HG02759 (cell line): Measurements from ENCODE around the gene STXBP6.
A peak's percentile ranks its signal among the peaks of the same experiment; 100 is the strongest.
"Not testable (repeated sequence)": the region's sequence is repeated elsewhere in the genome, so short reads cannot be mapped to it uniquely, and the experiment has no call there.

Experiments used
- ATAC-seq: cut with Tn5 transposase; IDR thresholded peaks from one replicate; pipeline ENCODE4 v1.9.1; 2021; ENCODE audit warnings: mild to moderate bottlenecking, moderate library complexity; ENCODE audit not compliant: unreplicated experiment

The STXBP6 gene

DNA sequence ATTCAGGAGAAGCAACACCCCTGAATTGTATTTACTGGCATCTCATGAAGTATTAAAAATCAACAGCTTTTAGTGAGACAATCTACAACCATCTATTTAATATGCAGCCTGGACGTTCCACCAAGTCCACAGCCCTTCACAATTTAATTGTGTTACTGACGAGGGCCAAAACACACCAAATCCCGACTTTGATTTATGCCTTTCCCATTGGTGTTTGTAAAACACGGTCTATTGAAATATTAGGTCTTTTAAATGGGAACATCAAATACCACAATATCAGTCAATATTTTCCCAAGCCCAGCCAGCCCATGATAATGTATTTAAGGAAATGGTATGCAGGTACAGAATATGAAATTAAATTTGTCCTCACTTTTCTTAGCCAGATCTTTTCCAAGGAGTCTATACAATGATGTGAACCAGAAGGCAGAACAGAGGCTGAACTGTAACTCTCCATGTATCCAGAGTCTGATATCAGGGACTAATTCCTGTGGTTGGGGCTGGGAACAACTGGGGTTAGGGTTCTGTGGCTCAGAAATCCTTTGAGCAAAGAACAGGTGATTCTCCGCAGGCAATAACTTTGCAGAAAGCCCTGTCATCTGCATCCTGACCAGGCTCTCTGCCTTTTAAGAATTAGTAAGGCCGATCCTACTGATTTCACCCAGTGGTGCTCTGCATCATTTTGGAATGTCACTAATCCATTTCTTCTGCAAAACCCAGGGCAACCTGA lies 236.7 kb downstream of the STXBP6 start:
- no peak for ATAC-seq

GRCh38 chr14:24809135-24809534 lies 240.8 kb downstream of the STXBP6 start:
- no peak for ATAC-seq

- no peak for ATAC-seq
Measured at GRCh38 chr14:24808412-24808811, 241.5 kb downstream of the STXBP6 start.

- ATAC-seq, result peak; percentile 78
Measured at GRCh38 chr14:24806061-24806678, 243.8 kb downstream of the STXBP6 start.

GRCh38 chr14:24804552-24805212 lies 245.3 kb downstream of the STXBP6 start:
- ATAC-seq, result no peak

GRCh38 chr14:24803933-24804494 lies 245.9 kb downstream of the STXBP6 start:
- ATAC-seq, result no peak

DNA sequence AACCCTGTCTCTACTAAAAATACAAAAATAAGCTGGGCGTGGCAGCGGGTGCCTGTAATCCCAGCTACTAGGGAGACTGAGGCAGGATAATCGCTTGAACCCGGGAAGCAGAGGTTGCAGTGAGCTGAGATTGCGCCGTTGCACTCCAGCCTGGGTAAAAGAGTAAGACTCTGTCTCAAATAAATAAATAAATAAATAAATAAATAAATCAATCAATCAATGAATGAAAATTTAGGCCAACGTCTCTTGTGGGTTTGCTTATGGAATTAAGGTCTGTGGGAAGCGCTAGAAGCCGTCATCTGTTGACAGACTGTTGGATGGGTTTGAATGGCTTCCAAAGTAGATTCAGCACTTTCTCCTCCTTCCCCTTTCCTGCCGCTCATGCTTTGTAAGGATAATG lies 246.5 kb downstream of the STXBP6 start:
- not testable (repeated sequence) for ATAC-seq

DNA sequence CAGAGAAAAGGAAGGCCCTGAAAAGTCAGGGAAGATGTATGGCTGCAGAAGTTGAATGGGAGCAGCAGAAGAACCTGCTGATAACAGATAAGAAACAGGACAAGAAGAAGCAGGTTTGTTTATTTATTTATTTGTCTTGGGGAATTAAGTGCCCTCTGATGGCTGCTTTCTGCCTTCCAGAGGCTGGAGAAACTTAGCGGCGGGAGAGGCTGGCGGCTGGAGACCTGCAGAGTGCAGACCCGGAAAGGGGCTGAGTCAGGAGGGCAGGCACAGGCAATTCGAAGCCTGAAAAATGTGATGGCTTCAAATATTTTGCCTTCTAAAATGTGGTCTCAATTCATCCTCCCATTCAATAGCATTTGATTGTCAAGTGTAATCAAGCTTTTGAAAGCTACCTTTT lies 247.7 kb downstream of the STXBP6 start:
- ATAC-seq, result no peak

- no peak for ATAC-seq
Measured at GRCh38 chr14:24801024-24801423, 248.9 kb downstream of the STXBP6 start.

DNA sequence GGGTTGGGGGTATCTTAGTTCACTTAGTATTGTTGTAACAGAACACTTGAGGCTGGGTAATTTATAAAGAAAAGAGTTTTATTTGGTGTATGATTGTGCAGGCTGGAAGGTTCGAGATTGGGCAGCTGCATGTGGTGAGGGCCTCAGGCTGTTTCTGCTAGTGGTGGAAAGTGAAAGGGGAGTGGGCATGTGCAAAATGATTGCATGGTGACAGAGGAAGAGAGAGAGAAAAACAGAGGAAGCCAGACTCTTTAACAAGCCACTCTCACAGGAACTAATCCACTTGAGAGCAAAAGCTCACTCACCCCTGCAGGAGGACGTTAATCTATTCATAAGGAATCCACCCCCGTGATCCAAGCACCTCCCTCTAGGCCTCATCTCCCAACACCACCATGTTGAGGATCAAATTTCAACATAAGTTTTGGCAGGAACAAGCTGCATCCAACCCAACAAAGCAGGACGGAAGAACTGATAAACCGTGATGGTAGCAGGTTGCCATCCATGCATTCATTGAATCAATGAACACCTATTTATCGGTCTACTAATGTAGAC lies 251.0 kb downstream of the STXBP6 start:
- ATAC-seq, result no peak

DNA sequence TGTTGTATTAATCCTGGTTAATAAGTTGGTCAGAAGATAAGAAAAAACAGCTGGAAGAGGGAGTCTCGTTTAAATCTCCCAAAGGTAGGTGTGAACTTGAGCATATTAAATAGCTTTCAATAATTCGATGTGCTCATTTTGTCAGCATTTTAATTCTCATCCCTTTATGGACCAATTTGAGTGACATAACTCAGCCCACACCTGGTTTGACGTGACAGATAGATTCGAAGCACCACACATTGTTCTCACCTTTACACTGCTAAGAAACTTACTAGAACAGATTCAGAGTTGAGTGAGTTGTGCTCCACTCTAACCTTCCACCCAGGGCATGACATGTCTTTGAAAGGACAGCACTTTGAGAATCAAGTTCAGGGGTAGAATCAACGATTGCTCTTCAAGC lies 254.5 kb downstream of the STXBP6 start:
- ATAC-seq, result no peak

DNA sequence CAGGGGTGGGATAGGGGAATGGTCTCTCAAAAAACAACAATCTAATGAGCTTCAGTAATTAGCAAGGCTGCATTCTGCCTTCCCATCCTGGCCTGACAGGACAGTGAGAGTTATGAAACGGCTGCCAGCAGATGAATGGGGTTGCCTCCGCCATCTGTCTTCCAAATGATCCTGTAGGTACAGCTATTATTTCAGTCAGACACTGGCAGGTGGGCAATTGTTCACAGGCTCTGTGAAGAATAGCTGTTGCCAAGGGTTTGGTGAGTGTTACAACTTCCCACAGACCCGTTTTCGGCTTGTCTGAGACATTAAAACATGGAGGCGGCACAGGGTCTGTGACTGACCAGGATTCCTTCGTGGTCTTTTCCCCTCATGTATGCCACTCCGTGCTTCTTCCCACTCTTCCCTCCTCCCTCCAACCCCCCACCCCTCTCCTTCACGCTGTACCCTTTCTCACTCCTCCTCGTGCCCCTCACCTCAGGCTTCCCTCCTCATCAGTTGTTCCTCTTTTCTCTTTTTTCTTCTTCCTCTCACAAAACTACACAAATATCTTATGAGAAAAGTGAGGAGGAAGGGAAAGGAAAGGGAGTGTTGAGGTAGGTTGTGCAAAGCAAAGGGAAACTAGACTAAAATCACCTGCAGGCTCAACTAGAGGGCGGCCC lies 255.2 kb downstream of the STXBP6 start:
- ATAC-seq, result no peak

DNA sequence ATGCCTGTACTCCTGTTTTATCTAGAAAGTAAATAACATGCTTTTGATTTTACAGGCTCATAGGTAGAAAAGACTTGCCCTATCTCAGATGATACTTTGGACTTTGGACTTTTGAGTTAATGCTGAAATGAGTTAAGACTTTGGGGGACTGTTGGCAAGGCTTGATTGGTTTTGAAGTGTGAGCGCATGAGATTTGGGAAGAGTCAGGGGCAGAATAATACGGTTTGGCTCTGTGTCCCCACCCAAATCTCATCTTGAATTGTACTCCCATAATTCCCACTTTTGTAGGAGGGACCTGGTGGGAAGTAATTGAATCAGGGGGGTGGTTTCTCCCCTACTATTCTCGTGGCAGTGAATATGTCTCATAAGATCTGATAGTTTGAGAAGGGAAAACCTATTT lies 259.8 kb downstream of the STXBP6 start:
- no peak for ATAC-seq

- no peak for ATAC-seq
Measured at GRCh38 chr14:24789378-24789884, 260.5 kb downstream of the STXBP6 start.

GRCh38 chr14:24785698-24786097 lies 264.2 kb downstream of the STXBP6 start:
- ATAC-seq, result no peak

- no peak for ATAC-seq
Measured at GRCh38 chr14:24784981-24785380, 265.0 kb downstream of the STXBP6 start.

- no peak for ATAC-seq
Measured at GRCh38 chr14:24783791-24784190, 266.2 kb downstream of the STXBP6 start.

- ATAC-seq, result no peak
Measured at GRCh38 chr14:24780281-24780680, 269.7 kb downstream of the STXBP6 start.

GRCh38 chr14:24777678-24778077 lies 272.3 kb downstream of the STXBP6 start:
- no peak for ATAC-seq

DNA sequence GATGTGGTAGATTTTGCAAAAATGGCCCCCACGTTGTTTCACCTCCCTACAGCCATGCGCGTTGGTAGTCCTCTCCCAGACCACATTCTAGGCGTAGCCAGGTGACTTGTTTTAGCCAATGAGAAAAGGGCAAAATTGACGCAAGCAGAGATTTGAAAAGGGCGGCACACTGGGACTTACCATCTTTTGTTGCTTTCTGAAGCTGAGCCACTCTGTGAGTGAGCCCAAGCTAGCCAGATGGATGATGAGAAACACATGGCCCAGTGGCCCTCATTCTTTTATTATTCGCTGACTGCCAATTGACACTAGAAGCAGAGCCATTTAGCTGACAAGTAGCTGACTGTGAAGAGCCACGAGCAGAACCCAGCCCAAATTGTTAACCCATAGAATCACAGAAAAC lies 274.0 kb downstream of the STXBP6 start:
- no peak for ATAC-seq
